Smooth muscle cell of the brain vasculature (primary cell): ENCODE results near the gene HOXB9.

Source experiments
- DNase-seq: peaks from one replicate; pipeline ENCODE4 v3.0.0-alpha.2; 2012; ENCODE audit warnings: low read depth, low spot score

HOXB9 gene

DNA sequence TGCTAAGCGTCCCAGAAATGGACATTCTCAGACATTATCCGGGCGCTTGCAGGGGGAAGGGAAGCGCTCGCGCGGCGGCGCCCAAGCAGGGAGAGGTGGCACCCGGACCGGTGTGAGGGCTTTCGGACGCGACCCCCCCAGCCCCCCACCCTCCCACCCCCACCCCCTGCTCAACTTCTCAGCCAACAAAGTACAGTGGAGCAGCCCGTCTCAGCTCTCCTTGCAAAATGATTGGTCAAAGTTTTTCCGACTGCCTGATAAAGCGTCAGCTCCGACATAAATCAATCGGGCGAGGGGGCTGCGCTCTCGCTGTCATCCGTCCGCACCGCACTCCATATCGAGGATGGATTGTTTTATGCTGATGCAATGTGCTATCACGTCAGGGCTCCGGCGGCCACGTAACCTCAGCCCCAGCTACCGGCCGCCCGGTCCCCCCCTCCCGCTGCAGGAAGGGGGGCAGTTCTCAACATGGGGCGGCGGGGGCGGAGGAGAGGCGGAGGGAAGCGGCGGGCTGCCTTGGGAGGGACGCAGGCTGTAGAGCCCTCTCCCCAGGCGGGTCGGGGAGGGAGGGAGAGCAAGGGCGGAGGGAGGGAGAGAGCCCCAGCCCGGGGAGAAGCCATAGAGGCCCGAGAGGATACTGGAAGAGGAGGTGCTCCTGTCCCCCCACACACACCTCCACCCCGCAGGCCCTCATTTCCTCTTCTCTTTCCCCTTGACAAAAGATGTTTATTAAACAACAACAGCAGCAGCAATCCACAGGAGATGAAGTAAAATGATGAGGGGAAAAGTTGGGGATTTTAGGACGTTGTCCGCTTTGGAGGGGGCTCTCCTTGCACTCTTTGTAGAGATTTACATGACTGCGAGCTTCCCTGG, at the start of gene HOXB9:
HOXB9 (minus strand) TSS at position 114 of the 873 bp plus-strand sequence; CDS start at position 25, 89 bp downstream.
- DNase-seq, result no peak

DNA sequence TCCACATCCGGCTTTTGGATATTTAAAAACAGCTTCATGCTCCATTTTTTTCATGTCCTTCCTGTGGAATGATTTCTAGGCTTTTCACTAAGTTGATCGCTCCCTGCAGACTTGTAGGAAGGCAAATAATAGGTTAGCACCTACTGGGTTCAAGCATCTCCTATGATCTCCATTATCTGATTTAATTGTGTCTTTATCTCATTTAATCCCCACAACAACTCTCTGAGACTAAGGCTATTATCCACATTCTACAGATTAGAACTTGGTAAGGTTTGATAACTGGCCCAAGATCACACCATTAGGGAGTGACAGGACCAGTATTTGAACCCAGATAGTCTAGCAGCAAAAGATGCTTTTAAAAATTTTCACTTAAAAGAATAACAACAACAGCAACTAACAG, 46.2 kb upstream of the HOXB9 start:
- no peak for DNase-seq

DNA sequence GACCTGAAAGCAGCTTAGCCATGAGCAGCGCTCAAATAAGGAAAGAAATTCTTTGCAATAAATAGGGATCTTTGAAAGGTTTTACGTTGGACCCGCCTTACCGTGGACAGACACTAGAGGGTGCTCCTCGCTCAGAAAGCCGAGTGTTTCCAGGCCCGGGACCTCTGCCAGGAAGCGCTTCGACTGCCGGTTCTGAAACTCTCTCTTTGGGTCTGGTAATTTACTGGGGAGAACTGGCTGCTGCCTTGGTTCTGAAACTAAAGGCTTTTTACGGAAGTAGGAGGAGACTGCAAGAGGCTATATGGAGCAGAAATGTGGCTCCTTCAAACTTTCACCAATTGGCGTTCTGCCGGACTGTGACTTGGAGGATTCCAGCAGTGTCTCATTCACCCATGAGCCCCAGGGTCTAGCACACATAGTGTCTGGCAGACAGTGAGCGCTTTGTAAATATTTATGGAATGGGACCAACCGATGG, 45.6 kb upstream of the HOXB9 start:
- DNase-seq, result peak; percentile 44

GRCh38 chr17:48663134-48663924, 37.2 kb upstream of the HOXB9 start:
- no peak for DNase-seq

DNA sequence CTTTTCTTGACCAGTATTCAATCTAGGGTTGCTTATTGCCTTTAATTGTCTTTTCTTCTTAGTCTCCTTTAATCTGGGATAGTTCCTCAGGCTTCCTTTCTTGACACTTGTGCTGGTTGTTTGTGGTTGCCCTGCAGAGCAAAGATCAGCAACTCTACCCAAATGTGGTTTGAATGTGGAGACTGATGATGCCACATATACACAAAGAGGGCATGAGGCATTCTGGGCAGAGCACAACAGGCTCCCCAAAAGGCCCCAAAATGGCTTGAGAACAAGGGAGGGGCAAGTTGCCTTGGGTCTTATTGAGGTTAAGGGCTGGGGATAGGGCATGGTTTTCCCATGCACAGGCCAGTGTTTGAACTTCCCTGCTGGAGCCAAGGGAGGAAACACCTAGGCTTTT, 29.8 kb upstream of the HOXB9 start:
- no peak for DNase-seq

- no peak for DNase-seq
Observed at GRCh38 chr17:48649741-48650140, 23.6 kb upstream of the HOXB9 start.

- DNase-seq, result no peak
Observed at GRCh38 chr17:48647963-48648245, 21.7 kb upstream of the HOXB9 start.

DNA sequence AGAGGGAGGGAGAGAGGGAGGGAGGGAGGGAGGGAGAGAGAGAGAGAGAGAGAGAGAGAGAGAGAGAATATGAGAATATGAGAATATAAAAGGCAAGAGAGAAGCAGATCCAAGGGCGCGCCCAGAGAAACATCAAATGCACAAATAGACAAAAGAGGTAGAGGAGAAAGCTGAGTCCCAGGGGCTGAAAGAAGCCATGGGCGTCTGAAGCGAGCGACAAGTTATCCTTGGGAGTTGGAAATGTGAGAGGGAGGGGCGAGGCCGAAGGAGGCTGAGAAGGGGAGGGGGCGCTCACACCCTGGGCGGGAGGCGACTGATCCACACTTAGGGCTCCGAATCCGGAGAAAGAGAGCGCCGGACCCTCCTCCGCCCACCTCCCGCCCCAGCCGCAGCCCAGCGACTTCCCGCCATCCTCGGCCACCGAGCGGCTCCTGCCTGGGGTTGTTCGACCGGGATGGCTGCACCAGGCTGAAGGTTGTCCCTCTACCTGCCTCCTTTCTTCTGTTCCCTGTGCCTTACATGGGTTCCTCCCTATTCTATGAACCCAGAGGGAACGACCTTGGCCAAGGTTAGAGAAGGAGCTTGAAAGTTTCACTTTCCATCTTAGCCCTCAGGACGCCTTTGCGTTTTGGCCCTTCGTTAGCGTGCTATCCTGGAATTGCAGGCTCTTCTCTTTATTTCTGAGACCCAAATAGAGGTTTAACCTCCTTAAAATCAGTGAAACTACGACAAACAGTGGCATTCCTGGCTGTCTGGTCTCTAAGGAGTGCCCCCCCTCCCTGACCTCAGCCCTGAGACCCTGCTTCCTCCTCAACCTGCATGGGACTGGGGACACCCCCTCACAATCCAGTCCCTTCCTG, 21.2 kb upstream of the HOXB9 start:
- no peak for DNase-seq

DNA sequence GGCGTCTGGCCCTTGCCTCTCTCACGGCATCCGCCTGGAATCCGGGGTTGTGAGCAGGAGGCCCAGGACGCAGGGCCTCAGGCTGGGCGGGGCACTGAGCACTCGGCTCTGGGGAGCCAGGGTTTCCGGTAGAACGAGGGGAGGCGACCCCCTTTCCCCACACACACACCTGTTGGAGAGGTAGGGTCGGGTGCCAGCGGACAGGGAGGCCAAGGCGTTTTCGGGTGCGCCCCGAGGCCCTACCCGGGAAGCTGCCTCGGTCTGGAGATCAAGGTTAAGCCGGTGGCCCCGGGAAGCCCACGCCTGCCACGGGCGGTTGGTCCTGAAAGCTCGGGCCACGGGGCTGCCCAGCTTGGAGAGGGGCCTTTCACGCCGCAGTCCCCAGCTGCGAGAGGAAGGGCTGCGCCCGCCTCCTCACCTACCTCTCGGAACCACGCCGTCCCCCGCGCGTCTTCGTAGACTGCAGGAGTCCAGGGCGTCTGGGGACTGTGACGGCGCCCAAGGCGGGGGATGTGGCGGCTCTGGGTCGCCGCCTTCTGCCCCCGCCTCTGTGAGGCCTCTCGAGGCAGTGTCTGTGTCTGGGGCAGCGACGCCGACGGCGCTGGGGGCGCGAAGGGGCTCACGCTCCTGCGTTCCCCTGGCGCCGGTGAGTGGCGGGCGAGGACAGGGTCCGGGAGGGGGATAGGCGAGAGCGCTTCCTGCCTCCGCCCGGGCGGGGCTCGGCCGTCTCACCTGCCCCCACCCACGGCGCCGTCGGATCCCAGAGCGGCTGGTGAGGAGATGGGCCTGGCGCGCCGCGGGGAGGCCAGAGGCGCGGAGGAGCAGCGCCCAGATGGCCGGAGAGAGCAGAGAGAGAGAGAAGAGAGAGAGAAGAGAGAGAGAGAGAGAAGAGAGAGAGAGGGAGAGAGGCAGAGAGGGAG, 20.3 kb upstream of the HOXB9 start:
- no peak for DNase-seq

- DNase-seq, result no peak
Observed at GRCh38 chr17:48645639-48646182, 19.6 kb upstream of the HOXB9 start.

DNA sequence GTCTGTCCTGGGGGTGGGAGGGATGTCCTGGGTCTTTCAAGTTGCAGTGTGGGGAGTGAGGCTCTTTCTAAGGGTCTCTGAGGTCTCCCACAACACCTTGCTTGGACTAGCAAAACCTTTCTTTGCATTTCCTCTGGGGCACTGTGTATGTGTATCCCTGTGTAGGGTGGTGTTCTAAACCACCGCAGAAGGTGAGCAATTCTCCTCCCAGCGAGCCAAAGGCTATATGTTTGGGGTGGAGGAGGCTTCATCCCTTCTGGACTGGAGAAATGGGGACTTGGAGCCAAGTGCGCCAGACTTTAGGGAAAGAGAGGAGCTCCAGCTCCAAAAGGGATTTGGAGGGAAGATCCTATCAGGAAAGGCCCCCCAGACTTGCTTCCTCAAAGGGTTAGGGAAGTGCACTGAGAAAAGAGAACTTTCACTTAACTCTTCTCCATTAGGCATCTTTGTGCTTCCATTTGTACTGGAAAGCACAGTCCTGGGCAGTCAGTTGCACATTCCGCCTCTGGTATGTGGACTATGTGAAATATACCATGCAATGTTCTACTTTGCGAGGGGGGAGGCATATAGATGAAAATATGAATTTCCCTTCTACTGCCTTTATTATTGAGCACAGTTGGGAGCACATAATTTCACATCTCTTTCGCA, 18.9 kb upstream of the HOXB9 start:
- no peak for DNase-seq

DNA sequence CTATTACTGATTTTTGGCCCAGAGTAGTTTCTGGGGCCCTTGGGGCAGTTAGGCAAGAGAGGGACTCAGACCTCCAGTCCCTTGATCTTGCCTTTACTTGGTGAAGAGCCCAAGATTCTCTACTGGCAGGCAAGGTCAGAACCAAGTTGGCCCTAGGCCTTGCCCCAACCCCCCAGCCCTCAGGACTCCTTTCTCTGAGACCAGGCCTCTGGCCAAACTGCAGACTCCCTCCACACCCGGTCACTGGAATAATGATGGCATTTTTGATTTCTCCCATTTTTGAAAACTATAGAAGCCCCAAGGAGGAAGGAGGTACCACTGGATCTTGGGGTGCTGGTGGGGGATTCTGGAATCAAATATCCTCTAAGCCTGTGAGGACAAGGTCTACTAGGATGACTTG, 18.0 kb upstream of the HOXB9 start:
- no peak for DNase-seq

DNA sequence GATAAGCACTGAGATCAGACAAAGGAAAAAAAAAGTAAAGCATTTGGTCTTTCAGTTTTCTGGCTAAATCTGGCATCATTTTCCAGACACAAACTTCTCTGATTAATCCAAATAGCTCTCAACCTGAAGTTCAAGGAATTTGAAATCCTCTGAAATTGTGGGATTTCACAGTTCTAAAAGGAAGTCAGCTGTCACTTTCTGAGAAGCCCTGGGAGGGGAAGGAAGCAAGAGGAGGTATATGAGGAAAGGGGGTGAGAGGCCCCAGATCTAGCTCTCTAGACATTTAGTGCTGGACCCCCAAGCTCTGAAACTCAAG, 17.5 kb upstream of the HOXB9 start:
- DNase-seq, result no peak

DNA sequence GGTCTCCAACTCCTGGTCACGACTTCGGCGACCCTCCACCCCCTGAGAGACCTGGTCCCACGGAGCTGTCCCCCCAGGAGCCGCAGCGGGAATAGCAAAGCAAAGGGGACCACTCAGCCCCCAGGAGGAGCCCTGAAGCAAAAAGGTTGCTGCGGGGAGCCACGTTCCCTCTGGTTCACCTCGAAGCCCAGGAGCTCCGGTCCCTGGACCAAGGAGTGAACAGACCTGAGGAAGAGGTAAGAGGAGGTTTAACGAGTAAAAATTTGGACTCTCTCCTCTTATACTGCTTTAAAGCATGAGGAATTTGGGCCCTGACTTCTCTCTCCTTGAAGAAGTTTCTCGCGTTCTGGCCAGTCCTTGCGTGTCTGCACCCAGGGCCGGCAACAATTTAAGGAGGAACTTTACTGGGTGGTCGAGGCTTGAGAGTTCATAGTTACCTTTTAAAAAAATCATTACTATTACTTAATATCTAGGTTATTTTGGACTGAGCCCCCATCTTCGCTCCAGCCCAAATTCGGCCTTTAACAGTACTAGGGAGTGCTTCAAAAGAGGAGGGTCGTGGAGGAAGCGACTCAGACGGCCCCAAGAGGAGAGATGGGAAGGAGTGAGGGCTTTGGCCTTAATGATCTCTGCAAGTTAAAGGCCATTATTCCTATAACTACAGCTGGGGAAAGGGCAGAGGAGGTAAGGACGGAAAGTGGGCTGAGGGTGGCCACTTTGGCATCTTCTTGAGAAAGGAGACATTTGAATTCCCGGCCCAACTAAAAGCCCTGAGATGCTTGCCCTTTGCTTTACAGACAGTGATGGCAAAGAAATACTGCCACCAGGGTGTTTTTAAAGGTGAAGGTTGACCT, 16.9 kb upstream of the HOXB9 start:
- no peak for DNase-seq

DNA sequence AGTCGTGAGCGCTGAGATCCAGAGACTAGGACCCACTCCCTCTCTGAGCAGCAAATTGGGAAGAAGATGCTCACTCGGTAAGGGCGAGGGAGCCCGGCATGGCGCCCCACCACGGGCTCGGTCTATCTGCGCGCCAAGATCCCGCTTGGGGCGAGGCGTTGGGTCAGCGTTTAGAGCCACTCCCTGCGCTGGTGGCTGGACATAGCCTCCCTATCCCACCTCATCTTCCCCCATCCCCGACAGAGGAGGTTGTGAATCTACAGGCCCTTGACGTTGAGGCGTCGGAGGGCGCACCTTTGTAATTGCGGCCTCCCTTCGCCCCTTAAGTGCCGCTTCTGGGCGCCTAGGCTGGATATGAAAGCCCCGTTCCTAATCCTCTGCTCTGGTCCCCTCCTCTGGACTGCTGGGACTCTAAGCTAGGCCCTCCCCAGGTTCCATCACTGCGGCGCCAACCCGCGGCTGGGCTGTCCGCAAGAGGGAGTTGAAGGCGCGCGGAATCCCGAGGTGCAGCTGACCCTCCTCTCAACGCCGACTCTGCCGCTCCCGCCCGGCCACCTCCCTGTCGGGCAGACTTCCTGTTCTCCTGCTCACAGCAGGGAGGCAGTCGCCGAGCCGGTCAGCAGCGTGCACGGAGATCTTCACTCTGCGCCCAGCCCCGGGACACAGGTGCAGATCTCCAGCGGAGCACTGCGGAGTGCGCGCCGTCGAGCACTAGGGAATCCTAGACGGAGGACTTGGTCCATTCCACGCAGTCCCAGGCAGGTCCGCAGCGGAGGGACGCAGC, 16.1 kb upstream of the HOXB9 start:
- no peak for DNase-seq

DNA sequence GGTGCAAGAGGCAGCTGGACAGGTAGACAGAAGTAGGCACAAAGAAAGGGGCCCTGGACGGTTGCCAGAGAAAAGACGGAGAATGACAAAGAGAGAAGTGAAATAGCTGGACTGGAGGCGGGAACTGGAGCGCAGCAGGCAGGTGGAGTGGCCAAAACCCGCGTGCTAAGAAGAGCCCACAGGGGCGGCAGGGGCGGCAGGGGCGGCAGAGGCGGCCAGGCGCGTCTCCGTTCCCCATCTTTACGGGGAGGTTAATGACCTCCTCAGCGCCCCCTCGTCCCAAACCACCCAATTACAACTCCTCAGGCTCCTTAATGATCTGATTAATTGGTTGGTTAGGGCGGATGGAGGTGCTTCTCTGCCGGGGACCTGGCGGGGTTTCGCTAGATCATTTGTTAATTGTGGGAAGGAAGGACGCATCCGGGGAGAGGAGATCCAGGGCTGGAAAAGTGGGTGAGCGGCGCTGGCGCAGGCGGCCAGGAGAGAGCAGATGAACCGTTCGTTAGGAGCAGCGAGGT, 15.4 kb upstream of the HOXB9 start:
- no peak for DNase-seq

- DNase-seq, result no peak
Observed at GRCh38 chr17:48640858-48641180, 14.7 kb upstream of the HOXB9 start.
